HEK293 (cell line): ENCODE measurements around the gene PDZD2.
"Not testable (repeated sequence)": the region's sequence is repeated elsewhere in the genome, so short reads cannot be mapped to it uniquely, and the experiment has no call there.

ENCODE experiments used
- CTCF ChIA-PET: fragments of 350-600 bp; formaldehyde crosslinking; extraction: SDS; loops from one replicate; lab custom pipeline; 2021; ENCODE audit warnings: antibody characterized with exemption; lab: Yijun Ruan, JAX
- POLR2A ChIA-PET: fragments of 300-600 bp; formaldehyde crosslinking; extraction: SDS; loops from one replicate; lab custom pipeline; 2020; ENCODE audit warnings: antibody characterized with exemption, inconsistent platforms; lab: Yijun Ruan, JAX
- H3K27ac ChIP-seq: fragments of 200-500 bp; sonication (Bioruptor generic); 2 replicates; pipeline ENCODE4 v1.5.1; 2014; ENCODE audit warnings: low read depth, low read length, control low read depth, inconsistent platforms; ENCODE audit errors: extremely low read depth
- H3K36me3 ChIP-seq, 2 experiments: fragments of 200-500 bp in 1 of 2; sonication (Bioruptor generic) in 1 of 2; 1 replicate in 1 of 2; 2 replicates in 1 of 2; pipeline ENCODE4 v1.5.1; 2014 to 2017; ENCODE audit warnings: inconsistent platforms in 2 of 2, low read length in 2 of 2; ENCODE audit not compliant: control insufficient read depth in 2 of 2, insufficient read depth in 1 of 2
- H3K4me1 ChIP-seq: fragments of 200-500 bp; sonication (Bioruptor generic); 2 replicates; pipeline ENCODE4 v1.5.1; 2014; ENCODE audit warnings: mild to moderate bottlenecking, low read length, inconsistent platforms; ENCODE audit not compliant: control insufficient read depth, insufficient read depth
- H3K4me3 ChIP-seq: 2 replicates; pipeline ENCODE4 v1.5.1; 2011; ENCODE audit warnings: low read depth, mild to moderate bottlenecking, control low read depth, low read length, moderate library complexity
- H3K9me3 ChIP-seq: fragments of 200-500 bp; sonication (Bioruptor generic); 2 replicates; pipeline ENCODE4 v1.5.1; 2014; ENCODE audit warnings: low read depth, low read length, inconsistent platforms; ENCODE audit not compliant: control insufficient read depth, insufficient read depth
- CTCF ChIP-seq: fragments of 450-650 bp; formaldehyde crosslinking; IDR thresholded peaks from 2 replicates; pipeline ENCODE4 v1.5.1; 2016; ENCODE audit warnings: missing biosample characterization, missing genetic modification characterization
- EGR2 ChIP-seq: fragments of 450-650 bp; formaldehyde crosslinking; IDR thresholded peaks from 2 replicates; pipeline ENCODE4 v1.5.1; 2016; ENCODE audit warnings: low read depth, missing biosample characterization, missing genetic modification characterization
- GFI1B ChIP-seq: fragments of 450-650 bp; formaldehyde crosslinking; IDR thresholded peaks from 2 replicates; pipeline ENCODE4 v1.5.1; 2016; ENCODE audit warnings: missing biosample characterization, missing genetic modification characterization
- GLIS2 ChIP-seq: fragments of 450-650 bp; formaldehyde crosslinking; IDR thresholded peaks from 2 replicates; pipeline ENCODE4 v1.5.1; 2016; ENCODE audit warnings: missing biosample characterization, missing genetic modification characterization
- HOXD13 ChIP-seq: sonication (generic); formaldehyde crosslinking; IDR thresholded peaks from 2 replicates; pipeline ENCODE4 v1.8.0; 2022; ENCODE audit warnings: missing genetic modification reagents, borderline replicate concordance
- MYNN ChIP-seq: fragments of 450-650 bp; formaldehyde crosslinking; IDR thresholded peaks from 2 replicates; pipeline ENCODE4 v1.5.1; 2016; ENCODE audit warnings: missing biosample characterization, missing genetic modification characterization, borderline replicate concordance
- RBAK ChIP-seq: fragments of 450-650 bp; formaldehyde crosslinking; IDR thresholded peaks from 2 replicates; pipeline ENCODE4 v1.5.1; 2016; ENCODE audit warnings: missing biosample characterization, missing genetic modification characterization
- SALL2 ChIP-seq: fragments of 450-650 bp; formaldehyde crosslinking; IDR thresholded peaks from 2 replicates; pipeline ENCODE4 v1.5.0; 2017; ENCODE audit warnings: missing biosample characterization, mild to moderate bottlenecking, missing genetic modification characterization, borderline replicate concordance
- ZBTB6 ChIP-seq: fragments of 450-650 bp; formaldehyde crosslinking; IDR thresholded peaks from 2 replicates; pipeline ENCODE4 v1.5.1; 2017; ENCODE audit warnings: missing biosample characterization, missing genetic modification characterization
- ZNF10 ChIP-seq: fragments of 450-650 bp; formaldehyde crosslinking; IDR thresholded peaks from 2 replicates; pipeline ENCODE4 v1.5.1; 2017; ENCODE audit warnings: missing biosample characterization, missing genetic modification characterization
- ZNF112 ChIP-seq: fragments of 450-650 bp; formaldehyde crosslinking; IDR thresholded peaks from 2 replicates; pipeline ENCODE4 v1.5.0; 2017; ENCODE audit warnings: missing biosample characterization, missing genetic modification characterization
- ZNF114 ChIP-seq: fragments of 450-650 bp; formaldehyde crosslinking; IDR thresholded peaks from 2 replicates; pipeline ENCODE4 v1.5.0; 2017; ENCODE audit warnings: missing biosample characterization, missing genetic modification characterization
- ZNF169 ChIP-seq: fragments of 450-650 bp; formaldehyde crosslinking; IDR thresholded peaks from 2 replicates; pipeline ENCODE4 v1.5.1; 2016; ENCODE audit warnings: missing biosample characterization, missing genetic modification characterization
- ZNF221 ChIP-seq: fragments of 450-650 bp; formaldehyde crosslinking; IDR thresholded peaks from 2 replicates; pipeline ENCODE4 v1.5.1; 2017; ENCODE audit warnings: missing biosample characterization, missing genetic modification characterization, borderline replicate concordance
- ZNF37A ChIP-seq: fragments of 450-650 bp; IDR thresholded peaks from 2 replicates; pipeline ENCODE4 v1.5.1; 2018; ENCODE audit warnings: missing biosample characterization, missing genetic modification characterization
- ZNF426 ChIP-seq: fragments of 450-650 bp; formaldehyde crosslinking; IDR thresholded peaks from 2 replicates; pipeline ENCODE4 v1.5.1; 2017; ENCODE audit warnings: missing biosample characterization, missing genetic modification characterization, mild to moderate bottlenecking, inconsistent platforms, moderate library complexity
- ZNF514 ChIP-seq: fragments of 450-650 bp; formaldehyde crosslinking; IDR thresholded peaks from 2 replicates; pipeline ENCODE4 v1.5.1; 2016; ENCODE audit warnings: missing biosample characterization, missing genetic modification characterization
- ZNF529 ChIP-seq: fragments of 450-650 bp; formaldehyde crosslinking; IDR thresholded peaks from 2 replicates; pipeline ENCODE4 v1.5.1; 2017; ENCODE audit warnings: missing genetic modification characterization, missing biosample characterization; ENCODE audit not compliant: insufficient replicate concordance
- ZNF600 ChIP-seq: fragments of 450-650 bp; formaldehyde crosslinking; IDR thresholded peaks from 2 replicates; pipeline ENCODE4 v1.5.1; 2016; ENCODE audit warnings: missing biosample characterization, missing genetic modification characterization
- ZNF621 ChIP-seq: fragments of 450-650 bp; formaldehyde crosslinking; IDR thresholded peaks from 2 replicates; pipeline ENCODE4 v1.5.1; 2017; ENCODE audit warnings: missing biosample characterization, missing genetic modification characterization
- ZNF677 ChIP-seq: fragments of 450-650 bp; IDR thresholded peaks from 2 replicates; pipeline ENCODE4 v1.5.0; 2018; ENCODE audit warnings: missing biosample characterization, mild to moderate bottlenecking, missing genetic modification characterization, moderate library complexity
- ZSCAN18 ChIP-seq: fragments of 450-650 bp; formaldehyde crosslinking; IDR thresholded peaks from 2 replicates; pipeline ENCODE4 v1.5.1; 2016; ENCODE audit warnings: missing biosample characterization, missing genetic modification characterization

The PDZD2 gene

GRCh38 chr5:32038523-32038922 lies 399.6 kb downstream of the PDZD2 start:
- TF ChIP-seq GLIS2 (no peak), ZNF37A (no peak), ZNF426 (tag by site-specific recombination) (no peak), ZNF112 (tag by site-specific recombination) (no peak), ZNF169 (tag by site-specific recombination) (no peak), ZSCAN18 (tag by site-specific recombination) (no peak), ZNF600 (tag by site-specific recombination) (no peak), HOXD13 (CRISPR knock-in tag) (no peak), GFI1B (tag by site-specific recombination) (no peak), ZNF10 (tag by site-specific recombination) (no peak), ZBTB6 (tag by site-specific recombination) (no peak), EGR2 (tag by site-specific recombination) (no peak)
- no peaks in the 10 kb centered on the region for H3K36me3 ChIP-seq
- ChIA-PET POLR2A (no interaction called here), CTCF (interaction anchor here (0.6 to 0.9 kb wide), 3 partner anchors 11 to 457 kb away, joined by 3 read pairs; no protein-coding TSS in a partner anchor)
- H3K9me3 ChIP-seq = no peaks in the 10 kb centered on the region
- no peak overlapping the region for H3K27ac ChIP-seq
- no peaks in the 10 kb centered on the region for H3K4me1 ChIP-seq
- H3K4me3 ChIP-seq = no peak overlapping the region

- H3K4me1 ChIP-seq, H3K27ac ChIP-seq, H3K4me3 ChIP-seq, H3K36me3 ChIP-seq, H3K9me3 ChIP-seq, POLR2A ChIA-PET: not testable (repeated sequence)
- CTCF ChIA-PET = interaction anchor here (0.9 kb wide), 1 partner anchor 54 kb away, joined by 3 read pairs; no protein-coding TSS in a partner anchor
Measured at GRCh38 chr5:32039133-32039532, 400.2 kb downstream of the PDZD2 start.

- H3K4me1 ChIP-seq, H3K4me3 ChIP-seq, POLR2A ChIA-PET, H3K9me3 ChIP-seq, CTCF ChIA-PET, H3K36me3 ChIP-seq, H3K27ac ChIP-seq: not testable (repeated sequence)
Measured at GRCh38 chr5:32039601-32040000, 400.7 kb downstream of the PDZD2 start.

GRCh38 chr5:32040181-32040695 lies 401.3 kb downstream of the PDZD2 start:
- H3K4me3 ChIP-seq, POLR2A ChIA-PET, H3K36me3 ChIP-seq, H3K9me3 ChIP-seq, H3K27ac ChIP-seq, CTCF ChIA-PET, H3K4me1 ChIP-seq: not testable (repeated sequence)

GRCh38 chr5:32042551-32042961 lies 403.6 kb downstream of the PDZD2 start:
- Histone ChIP-seq H3K27ac (no peak overlapping the region), H3K4me3 (no peak overlapping the region), H3K9me3 (no peaks in the 10 kb centered on the region), H3K4me1 (no peaks in the 10 kb centered on the region), H3K36me3 (no peaks in the 10 kb centered on the region; a peak in 1 of 3 replicates)
- CTCF ChIA-PET = no interaction called here
- POLR2A ChIA-PET = no interaction called here
- TF ChIP-seq ZNF621 (tag by site-specific recombination) (no peak), ZNF529 (tag by site-specific recombination) (no peak), ZNF114 (tag by site-specific recombination) (no peak), ZNF677 (no peak), ZNF514 (tag by site-specific recombination) (no peak), ZNF221 (tag by site-specific recombination) (no peak), CTCF (no peak), SALL2 (tag by site-specific recombination) (no peak), ZNF426 (tag by site-specific recombination) (no peak), MYNN (tag by site-specific recombination) (no peak), RBAK (no peak)
